ENCODE measurements around the gene NFIX.
"Not testable (repeated sequence)": the region's sequence is repeated elsewhere in the genome, so short reads cannot be mapped to it uniquely, and the experiment has no call there.

Gene NFIX

DNA sequence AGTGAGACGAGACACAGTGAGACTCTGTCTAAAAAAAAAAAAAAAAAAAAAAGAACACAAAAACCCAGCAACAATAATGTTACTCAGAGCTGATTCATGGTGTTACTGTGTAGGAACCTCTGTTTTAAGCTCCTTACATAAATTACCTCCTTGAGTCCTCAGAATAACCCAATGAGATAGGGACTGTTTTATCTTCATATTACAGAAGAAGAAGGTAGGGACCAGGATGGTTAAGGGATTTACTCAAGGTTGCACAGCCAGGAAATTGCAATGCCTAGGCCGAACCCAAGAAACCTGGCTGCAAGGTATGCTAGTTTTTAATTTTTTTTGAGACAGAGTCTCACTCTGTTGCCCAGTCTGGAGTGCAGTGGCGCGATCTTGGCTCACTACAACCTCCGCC lies 27.4 kb upstream of the NFIX start:
- Histone ChIP-seq H3K27ac (ENCODE audit: low read length) (no peak overlapping the region), H3K27me3 (ENCODE audit: control insufficient read depth, insufficient read depth, low read length) (no peaks in the 10 kb centered on the region), H3K9me3 (ENCODE audit: control insufficient read depth, low read depth, low read length) (no peaks in the 10 kb centered on the region), H3K4me1 (ENCODE audit: control insufficient read depth, low read depth, low read length) (peaks cover 3% of the 10 kb centered on the region), H3K36me3 (ENCODE audit: control insufficient read depth, low read depth, low read length) (no peaks in the 10 kb centered on the region), H3K4me3 (ENCODE audit: low read length) (no peak overlapping the region), H3K9ac (ENCODE audit: low read length) (no peak overlapping the region)

DNA sequence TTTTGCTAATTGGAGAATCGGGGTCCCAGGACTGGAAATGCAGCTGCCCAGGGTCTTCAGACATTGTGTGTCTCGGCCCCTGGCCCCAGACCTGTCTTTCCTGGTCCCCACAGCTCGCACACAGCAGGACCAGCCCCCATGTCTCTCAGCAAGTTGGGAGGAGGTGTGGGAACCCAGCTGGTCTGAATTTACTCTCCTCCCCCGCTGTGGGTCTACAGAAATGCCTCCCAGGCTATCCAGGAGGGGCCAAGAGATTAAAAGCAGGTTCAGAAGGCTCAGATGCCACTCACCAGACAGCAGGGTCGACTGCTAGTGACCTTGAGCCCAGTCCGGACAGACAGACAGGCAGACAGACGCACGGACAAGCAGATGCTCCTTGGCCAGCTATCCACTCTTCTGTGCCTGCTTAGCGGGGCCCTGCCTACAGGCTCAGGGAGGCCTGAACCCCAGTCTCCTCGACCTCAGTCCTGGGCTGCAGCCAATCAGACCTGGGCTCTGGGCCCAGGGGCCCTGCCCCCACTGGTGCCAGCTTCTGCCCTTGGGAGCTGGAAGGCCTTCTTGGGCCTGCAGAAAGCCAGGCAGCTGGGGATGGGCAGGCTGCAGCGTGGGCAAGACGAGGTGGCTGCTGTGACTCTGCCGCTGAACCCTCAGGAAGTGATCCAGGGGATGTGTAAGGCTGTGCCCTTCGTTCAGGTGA lies 25.8 kb upstream of the NFIX start, which contains the start of gene DAND5:
Gene DAND5 (plus strand): TSS at position 285 of the 697 bp plus-strand sequence. CDS start 85 bp downstream, at position 370.
- no peak within 1 kb of the TSS for H3K4me3 ChIP-seq (ENCODE audit: low read length)

DNA sequence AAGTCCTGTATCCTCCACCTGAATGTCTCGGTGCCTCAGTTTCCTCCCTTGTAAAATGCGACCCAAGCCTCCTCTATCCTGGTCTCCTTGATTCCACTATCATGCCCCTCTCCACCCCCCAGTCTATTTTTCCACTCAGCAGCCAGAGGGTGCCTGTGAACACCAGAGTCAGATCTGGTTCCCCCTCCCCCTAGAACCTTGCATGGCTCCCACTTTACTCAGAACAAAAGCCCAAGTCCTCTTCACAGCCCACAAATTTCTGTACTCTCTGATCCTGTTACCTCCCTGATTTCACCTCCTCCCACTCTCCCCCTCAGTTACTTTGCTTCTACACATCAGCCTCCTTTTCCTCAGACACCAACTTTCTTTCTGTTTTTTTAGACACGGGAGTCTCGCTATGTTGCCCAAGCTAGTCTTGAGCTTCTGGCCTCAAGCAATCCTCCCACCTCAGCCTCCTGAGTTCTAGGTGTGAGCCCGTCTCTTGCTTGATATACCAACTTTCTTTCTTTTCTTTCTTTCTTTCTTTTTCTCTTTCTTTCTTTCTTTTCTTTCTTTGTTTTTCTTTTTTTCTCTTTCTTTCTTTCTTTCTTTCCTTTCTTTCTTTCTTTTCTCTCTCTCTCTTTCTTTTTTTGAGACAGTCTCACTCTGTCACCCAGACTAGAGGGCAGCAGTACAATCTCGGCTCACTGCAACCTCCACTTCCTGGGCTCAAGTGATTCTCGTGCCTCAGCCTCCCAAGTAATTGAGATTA lies 25.0 kb upstream of the NFIX start:
- Histone ChIP-seq H3K27ac (ENCODE audit: low read length) (no peak overlapping the region), H3K4me1 (ENCODE audit: control insufficient read depth, low read depth, low read length) (no peaks in the 10 kb centered on the region), H3K27me3 (ENCODE audit: control insufficient read depth, insufficient read depth, low read length) (no peaks in the 10 kb centered on the region), H3K36me3 (ENCODE audit: control insufficient read depth, low read depth, low read length) (no peaks in the 10 kb centered on the region), H3K9ac (ENCODE audit: low read length) (no peak overlapping the region), H3K4me3 (ENCODE audit: low read length) (no peak overlapping the region), H3K9me3 (ENCODE audit: control insufficient read depth, low read depth, low read length) (no peaks in the 10 kb centered on the region)

More for the DNA sequence above, 25.8 kb upstream of the NFIX start, which contains the start of gene DAND5:
- peaks cover 3% of the 10 kb centered on the region for H3K4me1 ChIP-seq (ENCODE audit: control insufficient read depth, low read depth, low read length)
- no peaks in the 10 kb centered on the region for H3K27me3 ChIP-seq (ENCODE audit: control insufficient read depth, insufficient read depth, low read length)
- H3K36me3 ChIP-seq (ENCODE audit: control insufficient read depth, low read depth, low read length): no peaks in the 10 kb centered on the region
- no peak within 1 kb of the TSS for H3K27ac ChIP-seq (ENCODE audit: low read length)
- H3K9ac ChIP-seq (ENCODE audit: low read length): no peak within 1 kb of the TSS
- no peaks in the 10 kb centered on the region for H3K9me3 ChIP-seq (ENCODE audit: control insufficient read depth, low read depth, low read length)

DNA sequence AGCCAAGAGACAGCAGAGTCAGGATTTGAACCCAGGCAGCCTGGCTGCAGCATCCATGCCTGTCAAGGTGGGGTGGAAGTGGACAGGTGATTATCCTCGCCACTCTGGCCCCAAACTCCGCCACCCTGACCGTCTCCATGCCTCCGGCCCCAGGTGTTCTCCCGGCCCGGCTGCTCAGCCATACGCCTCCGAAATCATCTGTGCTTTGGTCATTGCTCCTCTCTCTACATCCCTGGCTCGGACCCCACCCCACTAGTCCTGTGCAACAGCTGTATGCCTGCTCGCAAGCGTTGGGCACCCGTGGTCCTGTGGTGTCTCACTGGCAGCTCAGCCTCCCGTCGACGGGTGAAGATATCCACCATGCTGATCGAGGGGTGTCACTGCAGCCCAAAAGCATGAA lies 22.0 kb upstream of the NFIX start:
- Histone ChIP-seq H3K4me3 (ENCODE audit: low read length) (no peak overlapping the region), H3K27me3 (ENCODE audit: control insufficient read depth, insufficient read depth, low read length) (no peaks in the 10 kb centered on the region), H3K9me3 (ENCODE audit: control insufficient read depth, low read depth, low read length) (no peaks in the 10 kb centered on the region), H3K36me3 (ENCODE audit: control insufficient read depth, low read depth, low read length) (no peaks in the 10 kb centered on the region), H3K27ac (ENCODE audit: low read length) (no peak overlapping the region), H3K4me1 (ENCODE audit: control insufficient read depth, low read depth, low read length) (no peaks in the 10 kb centered on the region), H3K9ac (ENCODE audit: low read length) (no peak overlapping the region)

DNA sequence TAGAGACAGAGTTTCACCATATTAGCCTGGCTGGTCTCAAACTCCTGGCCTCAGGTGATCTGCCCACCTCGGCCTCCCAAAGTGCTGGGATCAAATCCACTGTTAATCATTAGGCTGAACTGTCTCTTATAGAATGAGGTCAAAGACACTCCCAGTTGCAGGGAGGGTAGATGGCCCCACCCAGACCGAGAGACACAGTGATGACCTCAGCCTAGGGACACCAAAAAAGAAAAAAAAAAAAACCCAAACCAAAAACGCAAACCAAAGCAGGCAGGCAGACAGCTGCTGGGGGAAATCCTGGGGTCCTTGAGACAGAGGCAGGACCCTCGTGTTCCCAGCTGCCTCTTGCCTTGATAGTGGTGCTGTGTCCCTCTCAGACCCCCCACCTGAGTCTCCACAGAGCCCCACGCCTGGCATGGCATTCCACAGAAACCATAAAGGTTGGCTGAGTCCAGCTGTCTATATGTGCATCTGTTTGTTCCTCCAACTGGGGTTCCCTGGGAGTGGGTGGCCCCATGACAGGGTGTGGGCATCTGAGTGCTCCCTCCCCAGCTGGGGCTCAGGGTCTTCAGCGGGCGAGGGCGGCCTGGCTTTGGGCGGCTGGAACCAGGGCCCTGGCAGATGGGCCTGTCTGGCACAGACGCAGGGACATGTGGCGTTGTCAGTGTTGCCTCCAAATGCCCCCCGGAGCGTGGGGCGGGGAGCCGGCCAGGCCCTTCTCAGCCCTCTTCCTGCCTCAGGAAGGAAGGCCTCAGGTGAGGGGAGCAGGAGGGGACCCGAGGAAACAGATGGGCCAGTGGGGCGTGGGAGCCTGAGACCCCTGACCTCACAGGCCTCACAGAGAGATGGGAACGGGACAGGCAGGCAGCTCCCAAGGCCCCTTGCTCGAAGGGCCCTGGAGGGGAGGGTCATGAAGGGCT lies 20.7 kb upstream of the NFIX start:
- no peak overlapping the region for H3K4me3 ChIP-seq (ENCODE audit: low read length)

DNA sequence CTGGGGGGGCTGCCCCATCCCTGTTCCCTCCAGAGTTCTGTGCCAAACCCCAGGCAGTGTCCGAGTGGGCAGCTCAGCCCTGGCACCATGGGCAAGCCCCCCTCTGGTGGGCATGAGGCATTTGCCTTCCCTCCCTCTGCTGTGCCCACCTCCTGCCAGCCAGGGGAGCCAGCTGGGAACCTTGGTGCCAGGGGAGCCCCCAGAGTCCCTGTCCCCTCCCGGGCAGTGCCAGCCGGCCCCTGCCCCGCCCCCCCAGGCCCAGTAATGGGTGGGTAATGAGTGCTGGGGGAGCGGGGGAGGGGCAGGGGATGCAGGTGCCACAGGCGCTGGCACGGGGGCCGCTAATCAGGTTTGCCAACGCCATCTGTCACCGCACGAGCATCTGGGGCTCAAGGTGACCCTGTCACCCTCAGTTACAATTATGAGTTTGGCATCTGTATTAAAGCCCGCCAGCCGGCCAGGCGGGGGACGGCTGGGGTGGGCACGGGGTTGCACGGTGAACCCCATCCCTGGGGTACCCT lies 20.0 kb upstream of the NFIX start:
- Histone ChIP-seq H3K4me3 (ENCODE audit: low read length) (no peak overlapping the region), H3K27ac (ENCODE audit: low read length) (no peak overlapping the region), H3K36me3 (ENCODE audit: control insufficient read depth, low read depth, low read length) (no peaks in the 10 kb centered on the region), H3K9me3 (ENCODE audit: control insufficient read depth, low read depth, low read length) (no peaks in the 10 kb centered on the region), H3K9ac (ENCODE audit: low read length) (no peak overlapping the region), H3K4me1 (ENCODE audit: control insufficient read depth, low read depth, low read length) (no peaks in the 10 kb centered on the region), H3K27me3 (ENCODE audit: control insufficient read depth, insufficient read depth, low read length) (no peaks in the 10 kb centered on the region)

More for the DNA sequence above, 20.7 kb upstream of the NFIX start:
- Histone ChIP-seq H3K9me3 (ENCODE audit: control insufficient read depth, low read depth, low read length) (no peaks in the 10 kb centered on the region), H3K9ac (ENCODE audit: low read length) (no peak overlapping the region), H3K27me3 (ENCODE audit: control insufficient read depth, insufficient read depth, low read length) (no peaks in the 10 kb centered on the region), H3K4me1 (ENCODE audit: control insufficient read depth, low read depth, low read length) (no peaks in the 10 kb centered on the region), H3K27ac (ENCODE audit: low read length) (no peak overlapping the region), H3K36me3 (ENCODE audit: control insufficient read depth, low read depth, low read length) (no peaks in the 10 kb centered on the region)

DNA sequence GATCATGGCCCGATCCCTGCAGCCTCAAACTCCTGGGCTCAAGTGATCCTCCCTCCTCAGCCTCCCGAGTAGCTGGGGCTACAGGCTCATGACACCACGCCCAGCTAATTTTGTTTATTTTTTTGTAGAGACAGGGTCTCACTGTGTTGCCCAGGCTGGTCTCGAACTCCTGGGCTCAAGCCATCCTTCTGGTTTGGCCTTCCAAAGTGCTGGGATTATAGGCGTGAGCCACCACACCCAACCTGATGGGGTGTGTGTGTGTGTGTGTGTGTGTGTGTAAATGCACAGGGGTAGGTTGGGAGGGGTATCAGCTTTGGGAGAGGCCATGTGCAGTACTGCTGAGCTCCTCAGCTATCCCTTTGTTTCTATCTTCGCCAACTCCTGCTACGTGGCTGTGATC lies 19.2 kb upstream of the NFIX start:
- H3K4me1 ChIP-seq (ENCODE audit: control insufficient read depth, low read depth, low read length); H3K27ac ChIP-seq (ENCODE audit: low read length); H3K36me3 ChIP-seq (ENCODE audit: control insufficient read depth, low read depth, low read length); H3K9ac ChIP-seq (ENCODE audit: low read length); H3K27me3 ChIP-seq (ENCODE audit: control insufficient read depth, insufficient read depth, low read length); H3K9me3 ChIP-seq (ENCODE audit: control insufficient read depth, low read depth, low read length); H3K4me3 ChIP-seq (ENCODE audit: low read length): not testable (repeated sequence)

DNA sequence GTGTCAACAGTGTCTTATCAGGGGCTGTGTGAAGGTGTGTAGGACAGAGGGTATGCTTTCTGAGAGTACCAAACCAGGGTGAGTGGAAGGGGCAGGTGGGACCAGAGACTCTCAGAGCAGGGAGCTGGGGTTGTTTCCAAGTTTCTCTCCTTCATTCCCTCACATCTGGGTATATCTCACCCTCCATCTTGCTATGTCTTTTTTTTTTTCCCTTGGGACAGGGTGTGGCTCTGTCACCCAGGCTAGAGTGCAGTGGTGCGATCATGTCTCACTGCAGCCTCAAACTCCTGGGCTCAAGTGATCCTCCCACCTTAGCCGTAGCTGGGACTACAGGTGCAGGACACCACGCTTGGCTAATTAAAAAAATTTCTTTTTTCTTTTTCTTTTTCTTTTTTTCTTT lies 15.3 kb upstream of the NFIX start:
- Histone ChIP-seq H3K36me3 (ENCODE audit: control insufficient read depth, low read depth, low read length) (no peaks in the 10 kb centered on the region), H3K4me1 (ENCODE audit: control insufficient read depth, low read depth, low read length) (no peaks in the 10 kb centered on the region), H3K9me3 (ENCODE audit: control insufficient read depth, low read depth, low read length) (no peaks in the 10 kb centered on the region), H3K9ac (ENCODE audit: low read length) (no peak overlapping the region), H3K27ac (ENCODE audit: low read length) (no peak overlapping the region), H3K4me3 (ENCODE audit: low read length) (no peak overlapping the region), H3K27me3 (ENCODE audit: control insufficient read depth, insufficient read depth, low read length) (peaks cover 35% of the 10 kb centered on the region)

DNA sequence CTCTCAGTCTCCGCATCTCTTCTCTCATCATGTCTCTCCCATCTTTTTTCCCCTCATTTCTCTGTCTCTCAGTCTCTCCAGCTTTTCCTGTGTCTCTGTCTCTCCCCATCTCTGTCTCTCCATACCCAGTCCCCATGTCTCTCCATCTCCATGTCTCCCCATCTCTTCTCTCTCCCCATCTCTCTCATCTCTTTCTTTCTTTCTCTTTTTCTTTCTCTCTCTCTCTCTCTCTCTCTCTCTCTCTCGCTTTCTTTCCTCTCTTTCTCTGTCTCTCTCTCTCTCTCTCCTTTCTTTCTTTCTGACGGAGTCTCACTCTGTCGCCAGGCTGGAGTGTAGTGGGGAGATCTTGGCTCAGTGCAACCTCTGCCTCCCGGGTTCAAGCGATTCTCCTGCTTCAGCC lies 12.6 kb upstream of the NFIX start:
- no peak overlapping the region for H3K27ac ChIP-seq (ENCODE audit: low read length)

DNA sequence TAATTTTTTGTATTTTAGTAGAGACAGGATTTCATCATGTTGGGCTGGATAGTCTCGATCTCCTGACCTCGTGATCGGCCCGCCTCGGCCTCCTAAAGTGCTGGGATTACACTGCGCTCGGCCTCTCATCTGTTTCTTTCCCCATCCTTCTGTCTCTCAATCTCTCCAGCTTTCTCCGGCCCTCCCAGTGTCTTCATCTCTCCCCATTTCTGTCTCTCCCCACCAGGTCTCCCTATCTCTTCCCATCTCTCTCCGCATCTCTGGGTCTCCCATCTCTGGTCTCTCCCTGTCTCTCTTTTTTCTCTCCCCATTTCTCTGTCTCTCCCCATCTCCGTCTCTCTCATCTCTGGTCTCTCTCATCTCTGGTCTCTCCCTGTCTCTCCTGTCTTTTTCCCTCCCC lies 12.2 kb upstream of the NFIX start:
- Histone ChIP-seq H3K9ac (ENCODE audit: low read length) (peak overlapping the region; percentile 40), H3K4me3 (ENCODE audit: low read length) (peak overlapping the region; percentile 42), H3K9me3 (ENCODE audit: control insufficient read depth, low read depth, low read length) (no peaks in the 10 kb centered on the region), H3K4me1 (ENCODE audit: control insufficient read depth, low read depth, low read length) (no peaks in the 10 kb centered on the region), H3K27ac (ENCODE audit: low read length) (no peak overlapping the region), H3K27me3 (ENCODE audit: control insufficient read depth, insufficient read depth, low read length) (peaks cover 66% of the 10 kb centered on the region), H3K36me3 (ENCODE audit: control insufficient read depth, low read depth, low read length) (no peaks in the 10 kb centered on the region)

More for the DNA sequence above, 12.6 kb upstream of the NFIX start:
- peaks cover 62% of the 10 kb centered on the region for H3K27me3 ChIP-seq (ENCODE audit: control insufficient read depth, insufficient read depth, low read length)
- H3K36me3 ChIP-seq (ENCODE audit: control insufficient read depth, low read depth, low read length): no peaks in the 10 kb centered on the region
- no peaks in the 10 kb centered on the region for H3K4me1 ChIP-seq (ENCODE audit: control insufficient read depth, low read depth, low read length)
- no peaks in the 10 kb centered on the region for H3K9me3 ChIP-seq (ENCODE audit: control insufficient read depth, low read depth, low read length)
- H3K4me3 ChIP-seq (ENCODE audit: low read length): no peak overlapping the region
- no peak overlapping the region for H3K9ac ChIP-seq (ENCODE audit: low read length)

DNA sequence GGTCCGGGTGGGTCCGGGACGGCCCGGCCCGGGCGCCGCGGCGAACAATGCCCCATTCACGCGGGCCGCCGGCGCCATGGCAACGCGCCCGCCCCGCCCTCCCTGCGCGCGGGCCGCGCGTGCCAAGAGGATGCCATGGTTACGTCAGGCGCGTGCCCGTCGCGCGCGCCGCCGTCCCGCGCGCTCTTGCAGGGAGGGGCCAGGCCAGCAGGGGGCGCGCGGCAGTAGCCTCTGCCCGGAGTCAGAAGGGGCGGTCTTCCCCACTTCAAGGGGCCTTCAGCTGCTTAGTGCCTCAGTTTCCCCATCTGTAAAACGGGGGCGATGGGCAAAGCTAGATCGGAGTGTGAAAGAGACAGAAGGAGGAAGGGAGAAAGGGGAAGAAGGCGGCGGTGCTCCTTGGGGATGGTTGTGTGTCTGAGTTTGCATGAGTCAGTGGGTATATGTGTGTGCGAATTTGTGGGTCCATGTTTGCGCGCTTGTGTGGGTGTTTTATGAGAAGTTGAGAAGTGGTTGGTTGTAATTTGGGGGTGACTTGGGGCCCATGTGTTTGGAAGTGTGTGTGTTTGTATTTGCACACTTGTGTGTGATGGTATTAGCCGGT lies 11.6 kb upstream of the NFIX start:
- H3K27me3 ChIP-seq (ENCODE audit: control insufficient read depth, insufficient read depth, low read length): peaks cover 71% of the 10 kb centered on the region
- no peaks in the 10 kb centered on the region for H3K36me3 ChIP-seq (ENCODE audit: control insufficient read depth, low read depth, low read length)
- H3K27ac ChIP-seq (ENCODE audit: low read length): no peak overlapping the region
- no peaks in the 10 kb centered on the region for H3K9me3 ChIP-seq (ENCODE audit: control insufficient read depth, low read depth, low read length)
- H3K4me3 ChIP-seq (ENCODE audit: low read length): peak overlapping the region; percentile 42
- H3K4me1 ChIP-seq (ENCODE audit: control insufficient read depth, low read depth, low read length): no peaks in the 10 kb centered on the region
- H3K9ac ChIP-seq (ENCODE audit: low read length): peak overlapping the region; percentile 40

All from iPS-18a (cell line).